Measurements from ENCODE around the gene RSF1.
"Not testable (repeated sequence)": the region's sequence is repeated elsewhere in the genome, so short reads cannot be mapped to it uniquely, and the experiment has no call there.

DNA sequence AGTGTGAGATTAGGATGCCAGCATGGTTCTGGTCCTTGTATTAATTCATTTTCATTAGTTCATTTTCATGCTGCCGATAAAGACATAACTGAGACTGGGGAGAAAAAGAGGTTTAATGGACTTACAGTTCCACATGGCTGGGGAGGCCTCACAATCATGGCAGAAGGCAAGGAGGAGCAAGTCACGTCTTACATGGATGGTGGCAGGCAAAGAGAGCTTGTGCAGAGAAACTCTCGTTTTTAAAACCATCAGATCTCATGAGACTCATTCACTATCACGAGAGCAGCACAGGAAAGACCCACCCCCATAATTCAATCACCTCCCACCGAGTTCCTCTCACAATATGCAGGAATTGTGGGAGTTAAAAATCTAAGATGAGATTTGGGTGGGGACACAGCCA is 23.2 kb upstream of the RSF1 start:
- TF ChIP-seq, protein P1, sequence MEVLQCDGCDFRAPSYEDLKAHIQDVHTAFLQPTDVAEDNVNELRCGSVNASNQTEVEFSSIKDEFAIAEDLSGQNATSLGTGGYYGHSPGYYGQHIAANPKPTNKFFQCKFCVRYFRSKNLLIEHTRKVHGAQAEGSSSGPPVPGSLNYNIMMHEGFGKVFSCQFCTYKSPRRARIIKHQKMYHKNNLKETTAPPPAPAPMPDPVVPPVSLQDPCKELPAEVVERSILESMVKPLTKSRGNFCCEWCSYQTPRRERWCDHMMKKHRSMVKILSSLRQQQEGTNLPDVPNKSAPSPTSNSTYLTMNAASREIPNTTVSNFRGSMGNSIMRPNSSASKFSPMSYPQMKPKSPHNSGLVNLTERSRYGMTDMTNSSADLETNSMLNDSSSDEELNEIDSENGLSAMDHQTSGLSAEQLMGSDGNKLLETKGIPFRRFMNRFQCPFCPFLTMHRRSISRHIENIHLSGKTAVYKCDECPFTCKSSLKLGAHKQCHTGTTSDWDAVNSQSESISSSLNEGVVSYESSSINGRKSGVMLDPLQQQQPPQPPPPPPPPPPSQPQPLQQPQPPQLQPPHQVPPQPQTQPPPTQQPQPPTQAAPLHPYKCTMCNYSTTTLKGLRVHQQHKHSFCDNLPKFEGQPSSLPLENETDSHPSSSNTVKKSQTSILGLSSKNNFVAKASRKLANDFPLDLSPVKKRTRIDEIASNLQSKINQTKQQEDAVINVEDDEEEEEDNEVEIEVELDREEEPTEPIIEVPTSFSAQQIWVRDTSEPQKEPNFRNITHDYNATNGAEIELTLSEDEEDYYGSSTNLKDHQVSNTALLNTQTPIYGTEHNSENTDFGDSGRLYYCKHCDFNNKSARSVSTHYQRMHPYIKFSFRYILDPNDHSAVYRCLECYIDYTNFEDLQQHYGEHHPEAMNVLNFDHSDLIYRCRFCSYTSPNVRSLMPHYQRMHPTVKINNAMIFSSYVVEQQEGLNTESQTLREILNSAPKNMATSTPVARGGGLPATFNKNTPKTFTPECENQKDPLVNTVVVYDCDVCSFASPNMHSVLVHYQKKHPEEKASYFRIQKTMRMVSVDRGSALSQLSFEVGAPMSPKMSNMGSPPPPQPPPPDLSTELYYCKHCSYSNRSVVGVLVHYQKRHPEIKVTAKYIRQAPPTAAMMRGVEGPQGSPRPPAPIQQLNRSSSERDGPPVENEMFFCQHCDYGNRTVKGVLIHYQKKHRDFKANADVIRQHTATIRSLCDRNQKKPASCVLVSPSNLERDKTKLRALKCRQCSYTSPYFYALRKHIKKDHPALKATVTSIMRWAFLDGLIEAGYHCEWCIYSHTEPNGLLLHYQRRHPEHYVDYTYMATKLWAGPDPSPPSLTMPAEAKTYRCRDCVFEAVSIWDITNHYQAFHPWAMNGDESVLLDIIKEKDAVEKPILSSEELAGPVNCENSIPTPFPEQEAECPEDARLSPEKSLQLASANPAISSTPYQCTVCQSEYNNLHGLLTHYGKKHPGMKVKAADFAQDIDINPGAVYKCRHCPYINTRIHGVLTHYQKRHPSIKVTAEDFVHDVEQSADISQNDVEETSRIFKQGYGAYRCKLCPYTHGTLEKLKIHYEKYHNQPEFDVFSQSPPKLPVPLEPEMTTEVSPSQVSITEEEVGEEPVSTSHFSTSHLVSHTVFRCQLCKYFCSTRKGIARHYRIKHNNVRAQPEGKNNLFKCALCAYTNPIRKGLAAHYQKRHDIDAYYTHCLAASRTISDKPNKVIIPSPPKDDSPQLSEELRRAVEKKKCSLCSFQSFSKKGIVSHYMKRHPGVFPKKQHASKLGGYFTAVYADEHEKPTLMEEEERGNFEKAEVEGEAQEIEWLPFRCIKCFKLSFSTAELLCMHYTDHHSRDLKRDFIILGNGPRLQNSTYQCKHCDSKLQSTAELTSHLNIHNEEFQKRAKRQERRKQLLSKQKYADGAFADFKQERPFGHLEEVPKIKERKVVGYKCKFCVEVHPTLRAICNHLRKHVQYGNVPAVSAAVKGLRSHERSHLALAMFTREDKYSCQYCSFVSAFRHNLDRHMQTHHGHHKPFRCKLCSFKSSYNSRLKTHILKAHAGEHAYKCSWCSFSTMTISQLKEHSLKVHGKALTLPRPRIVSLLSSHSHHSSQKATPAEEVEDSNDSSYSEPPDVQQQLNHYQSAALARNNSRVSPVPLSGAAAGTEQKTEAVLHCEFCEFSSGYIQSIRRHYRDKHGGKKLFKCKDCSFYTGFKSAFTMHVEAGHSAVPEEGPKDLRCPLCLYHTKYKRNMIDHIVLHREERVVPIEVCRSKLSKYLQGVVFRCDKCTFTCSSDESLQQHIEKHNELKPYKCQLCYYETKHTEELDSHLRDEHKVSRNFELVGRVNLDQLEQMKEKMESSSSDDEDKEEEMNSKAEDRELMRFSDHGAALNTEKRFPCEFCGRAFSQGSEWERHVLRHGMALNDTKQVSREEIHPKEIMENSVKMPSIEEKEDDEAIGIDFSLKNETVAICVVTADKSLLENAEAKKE (CRISPR knock-in tag; IDR thresholded peaks at IDR 0.05), result not testable (repeated sequence)
- TF ChIP-seq ZNF331 (CRISPR knock-in tag; IDR thresholded peaks at IDR 0.05; ENCODE audit: low read depth); JUNB (IDR thresholded peaks at IDR 0.05; ENCODE audit: unreplicated experiment); EZH2 (IDR thresholded peaks at IDR 0.05; ENCODE audit: low read depth, unreplicated experiment); POLR2AphosphoS5 (IDR thresholded peaks at IDR 0.05; ENCODE audit: low read depth); CREB1 (CRISPR knock-in tag; IDR thresholded peaks at IDR 0.05; ENCODE audit: low read depth); EZH2phosphoT487 (IDR thresholded peaks at IDR 0.05; ENCODE audit: unreplicated experiment); STAT1 (IDR thresholded peaks at IDR 0.05; ENCODE audit: unreplicated experiment); NANOG (IDR thresholded peaks at IDR 0.05; ENCODE audit: borderline replicate concordance); ETS1 (IDR thresholded peaks at IDR 0.05): not testable (repeated sequence)
- TF ChIP-seq, protein P2, sequence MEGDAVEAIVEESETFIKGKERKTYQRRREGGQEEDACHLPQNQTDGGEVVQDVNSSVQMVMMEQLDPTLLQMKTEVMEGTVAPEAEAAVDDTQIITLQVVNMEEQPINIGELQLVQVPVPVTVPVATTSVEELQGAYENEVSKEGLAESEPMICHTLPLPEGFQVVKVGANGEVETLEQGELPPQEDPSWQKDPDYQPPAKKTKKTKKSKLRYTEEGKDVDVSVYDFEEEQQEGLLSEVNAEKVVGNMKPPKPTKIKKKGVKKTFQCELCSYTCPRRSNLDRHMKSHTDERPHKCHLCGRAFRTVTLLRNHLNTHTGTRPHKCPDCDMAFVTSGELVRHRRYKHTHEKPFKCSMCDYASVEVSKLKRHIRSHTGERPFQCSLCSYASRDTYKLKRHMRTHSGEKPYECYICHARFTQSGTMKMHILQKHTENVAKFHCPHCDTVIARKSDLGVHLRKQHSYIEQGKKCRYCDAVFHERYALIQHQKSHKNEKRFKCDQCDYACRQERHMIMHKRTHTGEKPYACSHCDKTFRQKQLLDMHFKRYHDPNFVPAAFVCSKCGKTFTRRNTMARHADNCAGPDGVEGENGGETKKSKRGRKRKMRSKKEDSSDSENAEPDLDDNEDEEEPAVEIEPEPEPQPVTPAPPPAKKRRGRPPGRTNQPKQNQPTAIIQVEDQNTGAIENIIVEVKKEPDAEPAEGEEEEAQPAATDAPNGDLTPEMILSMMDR (conservative IDR thresholded peaks at IDR 0.05; ENCODE audit: low read depth in 2 of 2), result not testable (repeated sequence)
- TF ChIP-seq, protein P3, sequence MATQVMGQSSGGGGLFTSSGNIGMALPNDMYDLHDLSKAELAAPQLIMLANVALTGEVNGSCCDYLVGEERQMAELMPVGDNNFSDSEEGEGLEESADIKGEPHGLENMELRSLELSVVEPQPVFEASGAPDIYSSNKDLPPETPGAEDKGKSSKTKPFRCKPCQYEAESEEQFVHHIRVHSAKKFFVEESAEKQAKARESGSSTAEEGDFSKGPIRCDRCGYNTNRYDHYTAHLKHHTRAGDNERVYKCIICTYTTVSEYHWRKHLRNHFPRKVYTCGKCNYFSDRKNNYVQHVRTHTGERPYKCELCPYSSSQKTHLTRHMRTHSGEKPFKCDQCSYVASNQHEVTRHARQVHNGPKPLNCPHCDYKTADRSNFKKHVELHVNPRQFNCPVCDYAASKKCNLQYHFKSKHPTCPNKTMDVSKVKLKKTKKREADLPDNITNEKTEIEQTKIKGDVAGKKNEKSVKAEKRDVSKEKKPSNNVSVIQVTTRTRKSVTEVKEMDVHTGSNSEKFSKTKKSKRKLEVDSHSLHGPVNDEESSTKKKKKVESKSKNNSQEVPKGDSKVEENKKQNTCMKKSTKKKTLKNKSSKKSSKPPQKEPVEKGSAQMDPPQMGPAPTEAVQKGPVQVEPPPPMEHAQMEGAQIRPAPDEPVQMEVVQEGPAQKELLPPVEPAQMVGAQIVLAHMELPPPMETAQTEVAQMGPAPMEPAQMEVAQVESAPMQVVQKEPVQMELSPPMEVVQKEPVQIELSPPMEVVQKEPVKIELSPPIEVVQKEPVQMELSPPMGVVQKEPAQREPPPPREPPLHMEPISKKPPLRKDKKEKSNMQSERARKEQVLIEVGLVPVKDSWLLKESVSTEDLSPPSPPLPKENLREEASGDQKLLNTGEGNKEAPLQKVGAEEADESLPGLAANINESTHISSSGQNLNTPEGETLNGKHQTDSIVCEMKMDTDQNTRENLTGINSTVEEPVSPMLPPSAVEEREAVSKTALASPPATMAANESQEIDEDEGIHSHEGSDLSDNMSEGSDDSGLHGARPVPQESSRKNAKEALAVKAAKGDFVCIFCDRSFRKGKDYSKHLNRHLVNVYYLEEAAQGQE (IDR thresholded peaks at IDR 0.05; ENCODE audit: unreplicated experiment), result not testable (repeated sequence)

Data from GM23338 (cell line).